ENCODE results near the gene CCDC186.

DNA sequence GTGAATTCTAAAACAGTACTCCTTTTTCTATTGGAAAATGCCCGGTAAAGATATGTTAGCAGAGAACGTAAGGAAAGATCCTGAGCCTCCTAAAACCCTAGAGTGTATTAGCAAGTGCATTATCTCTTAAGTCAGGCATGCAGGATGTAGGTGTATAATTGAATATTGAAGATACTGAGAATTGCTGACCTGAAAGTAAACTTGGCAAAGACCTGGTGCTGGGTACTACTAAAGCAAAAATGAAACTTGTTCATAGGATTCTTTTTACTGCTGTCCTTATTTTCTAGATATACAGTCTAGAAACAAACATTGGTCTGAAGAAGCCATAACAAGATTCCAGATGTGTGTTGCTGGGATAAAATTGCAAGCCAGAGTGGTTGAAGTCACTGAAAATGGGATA is 46.3 kb upstream of the CCDC186 start:
- no peak for TF ChIP-seq CTCF (IDR thresholded peaks at IDR 0.05)
- no peak for TF ChIP-seq POLR2A (IDR thresholded peaks at IDR 0.05)

All from testis (tissue), 2 donors.